Hematopoietic multipotent progenitor cell treated with erythropoietin and hydrocortisone succinate and interleukin-3 and kit ligand, for 17 days (in vitro differentiated cells): ENCODE measurements around the gene STARD8.
"Not testable (repeated sequence)": the region's sequence is repeated elsewhere in the genome, so short reads cannot be mapped to it uniquely, and the experiment has no call there.

ENCODE experiments used
- DNase-seq: peaks from one replicate; pipeline ENCODE4 v3.0.0-alpha.2; 2015; ENCODE audit warnings: low spot score

Gene STARD8

GRCh38 chrX:68647156-68647957 lies at the start of gene STARD8:
TSS of gene STARD8 (plus strand) at chrX:68647666. CDS start at chrX:68647883, 217 bp downstream.
- no peak for DNase-seq

- no peak for DNase-seq
Measured at GRCh38 chrX:68598841-68599240, 48.6 kb upstream of the STARD8 start.

GRCh38 chrX:68599256-68600152 lies 48.0 kb upstream of the STARD8 start:
- DNase-seq = peak; percentile 8

- DNase-seq = not testable (repeated sequence)
Measured at GRCh38 chrX:68604216-68604615, 43.2 kb upstream of the STARD8 start.

- DNase-seq = not testable (repeated sequence)
Measured at GRCh38 chrX:68614733-68615132, 32.7 kb upstream of the STARD8 start.

GRCh38 chrX:68627986-68628385 lies 19.5 kb upstream of the STARD8 start:
- no peak for DNase-seq

GRCh38 chrX:68629936-68630335 lies 17.5 kb upstream of the STARD8 start:
- DNase-seq = not testable (repeated sequence)

GRCh38 chrX:68631336-68631735 lies 16.1 kb upstream of the STARD8 start:
- DNase-seq = no peak

GRCh38 chrX:68632491-68632890 lies 15.0 kb upstream of the STARD8 start:
- no peak for DNase-seq

GRCh38 chrX:68633981-68634380 lies 13.5 kb upstream of the STARD8 start:
- no peak for DNase-seq

- DNase-seq = no peak
Measured at GRCh38 chrX:68634649-68635227, 12.7 kb upstream of the STARD8 start.

GRCh38 chrX:68640661-68641060 lies 6.8 kb upstream of the STARD8 start:
- DNase-seq = no peak

- no peak for DNase-seq
Measured at GRCh38 chrX:68644861-68645260, 2.6 kb upstream of the STARD8 start.

GRCh38 chrX:68646421-68646820 lies 1.0 kb upstream of the STARD8 start:
- no peak for DNase-seq

GRCh38 chrX:68648960-68649359 lies 1.5 kb downstream of the STARD8 start:
- DNase-seq = no peak

- DNase-seq = no peak
Measured at GRCh38 chrX:68650491-68650890, 3.0 kb downstream of the STARD8 start.

GRCh38 chrX:68651110-68651509 lies 3.6 kb downstream of the STARD8 start:
- no peak for DNase-seq

- DNase-seq = no peak
Measured at GRCh38 chrX:68652326-68653170, 5.1 kb downstream of the STARD8 start.

GRCh38 chrX:68654693-68655092 lies 7.2 kb downstream of the STARD8 start:
- DNase-seq = no peak

GRCh38 chrX:68656473-68656872 lies 9.0 kb downstream of the STARD8 start:
- not testable (repeated sequence) for DNase-seq

GRCh38 chrX:68658530-68658929 lies 11.1 kb downstream of the STARD8 start:
- no peak for DNase-seq

GRCh38 chrX:68659385-68659784 lies 11.9 kb downstream of the STARD8 start:
- no peak for DNase-seq
